DMS53 (cell line): Measurements from ENCODE around the gene KPNA4.
"Not testable (repeated sequence)": the region's sequence is repeated elsewhere in the genome, so short reads cannot be mapped to it uniquely, and the experiment has no call there.

Source experiments
- DNase-seq: peaks from one replicate; lab custom pipeline; 2025; lab: John Stamatoyannopoulos, UW

KPNA4 gene

DNA sequence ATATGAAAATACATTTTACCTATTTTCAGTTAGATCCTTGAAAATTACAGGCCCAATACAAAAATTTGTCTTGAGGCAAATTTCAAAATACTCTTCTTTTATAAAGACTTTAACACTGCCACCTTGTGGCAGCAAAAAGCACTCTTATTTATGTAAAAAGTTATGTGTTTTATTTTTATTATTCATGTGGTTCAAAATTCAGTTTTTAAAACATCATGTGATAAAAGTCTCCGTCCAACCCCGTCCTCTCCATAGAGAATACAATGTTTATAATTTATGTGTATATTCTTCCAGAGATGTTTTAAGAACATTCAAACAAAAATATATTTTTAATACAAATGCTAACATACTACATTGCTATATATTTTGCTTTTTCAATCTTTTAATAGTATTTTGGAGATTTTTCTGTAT, 78.9 kb downstream of the KPNA4 start:
- DNase-seq, result peak; percentile 68

- no peak for DNase-seq
These were observed 82.6 kb downstream of the KPNA4 start for GRCh38 chr3:160482796-160483195.

- DNase-seq, result no peak
These were observed 83.5 kb downstream of the KPNA4 start for GRCh38 chr3:160481856-160482255.

GRCh38 chr3:160480931-160481330, 84.4 kb downstream of the KPNA4 start:
- DNase-seq, result no peak

- DNase-seq, result no peak
These were observed 86.0 kb downstream of the KPNA4 start for GRCh38 chr3:160479376-160479775.

- DNase-seq, result no peak
These were observed 87.0 kb downstream of the KPNA4 start for GRCh38 chr3:160478338-160478737.

DNA sequence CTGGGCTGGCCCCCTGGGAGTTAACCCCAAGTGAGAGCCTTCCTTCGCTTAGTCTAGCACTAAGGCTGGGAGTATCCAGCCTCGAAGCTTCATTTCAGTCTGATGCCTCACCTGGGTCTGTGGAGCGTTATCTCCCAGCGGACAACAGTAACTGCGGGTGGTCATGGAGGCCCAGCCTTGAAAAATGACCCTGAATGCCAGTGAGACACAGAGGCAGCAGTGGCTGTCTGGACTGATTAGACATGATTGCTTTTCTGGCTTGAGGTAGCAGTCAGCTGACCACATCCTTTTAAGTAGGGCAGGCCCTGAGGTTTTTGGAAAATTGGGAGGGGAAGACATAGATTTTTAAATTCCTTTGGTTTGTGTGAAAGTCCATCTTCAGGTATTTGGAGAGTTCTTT, 87.6 kb downstream of the KPNA4 start:
- no peak for DNase-seq

GRCh38 chr3:160475884-160476283, 89.5 kb downstream of the KPNA4 start:
- no peak for DNase-seq

GRCh38 chr3:160475153-160475552, 90.2 kb downstream of the KPNA4 start:
- no peak for DNase-seq

- no peak for DNase-seq
These were observed 90.9 kb downstream of the KPNA4 start for GRCh38 chr3:160474416-160474838.

DNA sequence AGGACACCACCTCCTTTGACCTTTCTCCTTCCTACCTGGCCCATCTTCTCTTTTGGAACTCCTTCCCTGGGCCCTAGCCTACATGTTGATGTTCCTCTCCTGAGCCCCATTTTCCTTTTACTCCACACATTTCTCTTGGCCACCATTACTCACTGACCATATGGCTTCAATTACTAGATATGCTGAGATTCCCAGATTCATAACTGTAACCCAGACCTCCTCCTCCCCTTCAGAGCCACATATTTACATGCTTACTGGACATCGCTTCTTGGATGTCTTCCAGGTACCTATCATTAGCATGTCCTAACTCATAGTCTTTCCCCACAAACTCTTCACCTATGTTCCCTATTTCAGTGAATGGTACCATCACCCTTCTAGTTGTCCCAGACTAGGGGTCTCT, 91.4 kb downstream of the KPNA4 start:
- DNase-seq, result no peak

DNA sequence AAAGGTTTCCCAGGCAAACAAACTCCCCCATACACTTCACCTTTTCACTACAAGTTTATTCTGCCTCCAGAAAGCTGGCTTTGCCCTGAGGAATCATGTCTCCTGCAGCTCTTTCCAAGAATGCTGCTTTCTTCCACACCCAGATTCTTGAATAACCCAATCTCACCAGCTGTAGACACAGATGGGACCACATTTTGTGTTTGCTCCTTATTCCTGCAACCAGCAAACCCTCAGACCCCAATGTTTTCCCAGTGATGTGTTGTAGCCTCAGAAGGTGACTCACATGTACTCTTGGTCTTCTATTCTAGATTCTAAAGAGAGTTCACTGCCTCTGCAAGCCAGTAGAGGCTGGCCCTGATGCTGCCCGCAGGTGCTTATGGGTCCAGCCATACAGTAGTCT, 92.2 kb downstream of the KPNA4 start:
- no peak for DNase-seq

DNA sequence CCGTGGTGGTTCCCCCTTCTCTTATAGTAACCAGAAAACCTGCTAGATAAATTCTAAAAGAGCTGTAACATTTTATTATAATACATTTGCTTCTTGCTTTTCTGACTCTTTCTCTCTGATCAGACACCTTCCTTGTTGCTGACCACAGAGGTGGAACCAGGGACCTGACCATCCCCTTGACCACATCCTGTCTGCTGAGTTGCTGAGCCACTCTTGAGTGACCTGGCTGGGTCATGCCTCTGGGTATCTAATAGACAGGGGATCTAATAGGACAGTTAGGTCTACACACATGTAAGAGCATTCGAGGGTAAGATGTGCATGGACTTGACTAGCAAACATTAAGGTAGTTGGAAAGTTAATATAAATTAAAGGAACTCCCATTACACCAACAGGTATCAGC, 93.0 kb downstream of the KPNA4 start:
- DNase-seq, result no peak

- DNase-seq, result no peak
These were observed 93.5 kb downstream of the KPNA4 start for GRCh38 chr3:160471892-160472291.

DNA sequence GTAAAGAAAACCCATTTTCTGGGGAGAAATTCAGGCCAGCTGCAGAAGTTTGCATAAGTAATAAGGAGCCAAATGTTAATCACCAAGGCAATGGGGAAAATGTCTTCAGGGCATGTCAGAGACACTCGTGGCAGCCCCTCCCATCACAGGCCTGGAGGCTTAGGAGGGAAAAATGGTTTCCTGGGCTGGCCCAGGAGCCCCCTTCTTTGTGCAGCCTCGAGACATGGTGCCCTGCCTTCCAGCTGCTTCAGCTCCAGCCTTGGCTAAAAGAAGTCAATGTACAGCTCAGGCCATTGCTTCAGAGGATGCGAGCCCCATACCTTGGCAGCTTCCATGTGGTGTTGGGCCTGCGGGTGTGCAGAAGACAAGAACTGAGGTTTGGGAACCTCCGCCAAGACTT, 95.2 kb downstream of the KPNA4 start:
- no peak for DNase-seq

DNA sequence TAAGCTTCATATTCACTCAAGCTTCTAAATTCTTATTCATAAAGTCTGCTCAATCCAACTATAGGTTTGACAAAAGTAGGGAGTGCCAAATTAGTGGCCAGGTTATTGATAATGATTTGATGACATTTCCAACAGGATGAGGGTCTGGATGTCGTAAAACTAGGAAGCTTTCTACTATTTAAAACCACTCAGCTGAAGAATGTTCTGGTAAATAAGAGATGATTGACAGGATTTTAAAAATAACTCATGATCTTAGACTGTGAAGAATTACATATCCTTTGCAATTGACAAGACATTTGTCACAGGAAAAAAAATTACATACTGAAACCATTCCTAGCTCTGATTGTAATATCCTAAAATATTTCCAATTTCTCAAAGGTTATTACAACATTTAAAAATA, 100.4 kb downstream of the KPNA4 start:
- no peak for DNase-seq

DNA sequence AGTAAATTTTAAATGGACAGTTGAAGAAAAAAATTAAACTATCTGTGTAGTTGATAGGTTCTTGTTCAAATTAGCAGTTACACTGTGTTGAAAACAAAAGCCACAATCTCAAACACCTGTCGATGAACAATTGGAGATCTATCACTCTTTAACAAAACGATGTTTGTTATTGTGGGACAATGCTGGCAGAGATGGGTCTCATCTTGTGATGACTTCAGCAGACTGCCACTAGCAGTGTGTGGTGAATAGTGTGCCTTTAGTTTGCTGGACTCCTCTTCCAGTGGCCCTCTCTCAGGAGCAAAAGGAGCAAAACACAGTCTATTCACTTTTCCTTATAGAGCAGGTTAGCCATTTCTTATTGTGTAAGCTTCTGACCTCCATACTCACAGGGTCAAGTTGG, 101.0 kb downstream of the KPNA4 start:
- DNase-seq, result no peak

GRCh38 chr3:160460033-160460432, 105.3 kb downstream of the KPNA4 start:
- DNase-seq, result no peak

GRCh38 chr3:160459450-160459970, 105.9 kb downstream of the KPNA4 start:
- no peak for DNase-seq

- DNase-seq, result no peak
These were observed 107.2 kb downstream of the KPNA4 start for GRCh38 chr3:160458151-160458550.

- no peak for DNase-seq
These were observed 109.5 kb downstream of the KPNA4 start for GRCh38 chr3:160455846-160456245.

DNA sequence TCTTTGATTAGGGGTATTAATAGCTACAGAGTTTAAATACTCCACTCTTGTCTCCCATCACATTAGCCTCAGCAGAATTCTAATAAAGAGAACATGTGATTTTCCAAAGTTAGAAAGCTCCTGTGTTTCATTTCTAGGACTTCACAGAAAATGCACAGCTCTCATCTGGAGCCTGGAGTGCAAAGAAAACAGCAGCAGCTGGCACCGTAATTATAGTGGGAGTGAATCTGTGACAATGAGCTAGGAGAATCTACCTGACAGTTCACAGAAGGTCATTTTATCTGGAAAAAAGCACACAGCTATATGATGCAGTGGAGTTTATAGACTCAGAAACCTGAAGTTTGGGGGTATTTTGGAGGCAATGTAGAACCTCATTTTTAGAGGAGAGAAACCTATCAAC, 110.4 kb downstream of the KPNA4 start:
- DNase-seq, result peak; percentile 44

DNA sequence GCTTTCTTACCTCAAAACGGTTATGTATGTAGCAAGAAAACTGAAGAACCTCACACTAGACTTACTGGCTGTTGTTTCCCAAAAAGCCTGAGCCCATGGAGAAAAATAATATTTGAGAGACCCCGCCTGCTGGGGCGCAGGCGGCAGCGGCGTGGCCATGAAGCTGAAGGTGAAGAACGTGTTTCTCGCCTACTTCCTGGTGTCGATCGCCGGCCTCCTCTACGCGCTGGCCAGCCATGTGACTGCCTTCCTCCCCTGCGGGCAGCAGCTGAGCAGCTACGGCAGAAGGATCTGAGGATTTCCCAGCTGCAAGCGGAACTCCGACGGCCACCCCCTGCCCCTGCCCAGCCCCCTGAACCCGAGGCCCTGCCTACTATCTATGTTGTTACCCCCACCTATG, 113.1 kb downstream of the KPNA4 start:
- not testable (repeated sequence) for DNase-seq

DNA sequence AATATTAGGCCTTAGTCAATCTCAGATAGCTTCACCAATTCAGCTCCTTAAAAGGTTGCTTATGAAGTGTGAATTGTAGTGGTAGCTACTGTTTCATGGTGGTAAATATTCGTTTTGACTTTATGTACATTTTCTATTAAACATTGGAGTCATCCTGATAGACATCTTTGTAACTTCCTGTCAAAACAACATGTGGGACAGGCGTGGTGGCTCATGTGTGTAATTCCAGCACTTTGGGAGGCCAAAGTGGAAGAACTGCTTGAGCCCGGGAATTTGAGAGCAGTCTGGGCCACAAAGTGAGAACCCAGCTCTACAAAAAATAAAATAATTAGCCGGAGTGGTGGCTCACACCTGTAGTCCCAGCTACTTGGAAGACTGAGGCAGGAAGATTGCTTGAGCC, 113.8 kb downstream of the KPNA4 start:
- DNase-seq, result no peak

- DNase-seq, result no peak
These were observed 114.5 kb downstream of the KPNA4 start for GRCh38 chr3:160450846-160451245.
